ENCODE measurements around the gene STOML1.
"Not testable (repeated sequence)": the region's sequence is repeated elsewhere in the genome, so short reads cannot be mapped to it uniquely, and the experiment has no call there.

STOML1 gene

GRCh38 chr15:73987250-73987649 lies 4.8 kb downstream of the STOML1 start:
- no peak for DNase-seq (ENCODE audit: low read depth)

- DNase-seq (ENCODE audit: low read depth), result no peak
Measured at GRCh38 chr15:73986776-73987056, 5.4 kb downstream of the STOML1 start.

GRCh38 chr15:73986055-73986775 lies 5.9 kb downstream of the STOML1 start:
- no peak for DNase-seq (ENCODE audit: low read depth)

- DNase-seq (ENCODE audit: low read depth), result no peak
Measured at GRCh38 chr15:73985101-73985873, 6.8 kb downstream of the STOML1 start.

GRCh38 chr15:73984208-73984979 lies 7.7 kb downstream of the STOML1 start:
- DNase-seq (ENCODE audit: low read depth), result no peak

- DNase-seq (ENCODE audit: low read depth), result no peak
Measured at GRCh38 chr15:73983773-73984172, 8.3 kb downstream of the STOML1 start.

GRCh38 chr15:73983211-73983727 lies 8.8 kb downstream of the STOML1 start:
- no peak for DNase-seq (ENCODE audit: low read depth)

- no peak for DNase-seq (ENCODE audit: low read depth)
Measured at GRCh38 chr15:73982222-73982962, 9.7 kb downstream of the STOML1 start.

GRCh38 chr15:73981761-73982221 lies 10.3 kb downstream of the STOML1 start:
- DNase-seq (ENCODE audit: low read depth), result no peak

GRCh38 chr15:73979636-73980035 lies 12.5 kb downstream of the STOML1 start:
- no peak for DNase-seq (ENCODE audit: low read depth)

GRCh38 chr15:73978896-73979295 lies 13.2 kb downstream of the STOML1 start:
- no peak for DNase-seq (ENCODE audit: low read depth)

GRCh38 chr15:73975440-73976125 lies 16.5 kb downstream of the STOML1 start:
- DNase-seq (ENCODE audit: low read depth), result not testable (repeated sequence)

GRCh38 chr15:73973683-73974200 lies 18.4 kb downstream of the STOML1 start:
- not testable (repeated sequence) for DNase-seq (ENCODE audit: low read depth)

GRCh38 chr15:73972984-73973682 lies 19.0 kb downstream of the STOML1 start:
- DNase-seq (ENCODE audit: low read depth), result no peak

GRCh38 chr15:73969151-73969759 lies 22.8 kb downstream of the STOML1 start:
- no peak for DNase-seq (ENCODE audit: low read depth)

GRCh38 chr15:73968461-73968860 lies 23.6 kb downstream of the STOML1 start:
- no peak for DNase-seq (ENCODE audit: low read depth)

GRCh38 chr15:73965758-73966113 lies 26.4 kb downstream of the STOML1 start:
- no peak for DNase-seq (ENCODE audit: low read depth)

- no peak for DNase-seq (ENCODE audit: low read depth)
Measured at GRCh38 chr15:73965094-73965757, 26.9 kb downstream of the STOML1 start.

- DNase-seq (ENCODE audit: low read depth), result peak; percentile 65
Measured at GRCh38 chr15:73964736-73965093, 27.4 kb downstream of the STOML1 start.

GRCh38 chr15:73962433-73962832 lies 29.7 kb downstream of the STOML1 start:
- DNase-seq (ENCODE audit: low read depth), result no peak

All from CMK (cell line).